Islet of Langerhans (tissue), 1 donor: ENCODE results near the gene ANK3.

ENCODE experiments used
- FAIRE-seq: peaks from one replicate; lab custom pipeline; 2011; peaks lifted over from hg19 to GRCh38; lab: Jason Lieb, UNC

ANK3 gene

DNA sequence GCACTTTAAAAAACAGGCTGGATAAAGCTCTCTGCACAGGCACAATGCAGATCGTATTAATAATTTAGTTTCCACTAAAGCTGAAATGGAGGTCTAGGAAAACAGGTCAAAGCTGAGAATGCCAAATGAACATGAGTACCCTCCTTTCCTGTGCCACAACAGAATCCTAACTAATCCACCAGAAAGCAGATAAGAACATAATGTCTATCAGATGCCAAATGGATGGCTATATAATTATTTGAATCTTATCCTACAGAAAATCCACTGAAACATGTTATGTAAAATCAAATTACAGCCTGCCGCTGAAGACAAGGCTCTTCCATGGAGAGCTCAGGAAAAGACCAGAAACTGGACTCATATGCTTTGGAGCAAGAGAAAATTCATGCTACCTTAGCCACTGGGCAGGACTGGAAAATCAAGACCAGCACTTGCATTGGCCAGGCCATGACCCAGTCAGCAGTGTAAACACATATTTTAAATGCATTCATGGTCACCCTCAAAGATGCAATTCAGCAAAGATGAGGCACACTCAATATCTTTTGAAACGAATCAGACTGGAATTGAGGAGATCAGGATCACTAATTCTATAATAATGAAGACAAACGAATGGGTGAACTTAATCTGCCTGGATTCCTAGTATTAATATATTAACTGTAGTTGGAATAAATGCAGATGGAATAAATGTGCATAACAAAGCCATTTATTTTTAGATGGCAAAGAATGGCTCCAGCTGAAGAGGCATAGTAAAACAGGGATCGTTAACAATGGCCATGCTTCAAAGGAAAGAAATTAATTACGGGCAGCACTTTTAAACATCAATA is 13.2 kb downstream of the ANK3 start:
- no peak for FAIRE-seq

DNA sequence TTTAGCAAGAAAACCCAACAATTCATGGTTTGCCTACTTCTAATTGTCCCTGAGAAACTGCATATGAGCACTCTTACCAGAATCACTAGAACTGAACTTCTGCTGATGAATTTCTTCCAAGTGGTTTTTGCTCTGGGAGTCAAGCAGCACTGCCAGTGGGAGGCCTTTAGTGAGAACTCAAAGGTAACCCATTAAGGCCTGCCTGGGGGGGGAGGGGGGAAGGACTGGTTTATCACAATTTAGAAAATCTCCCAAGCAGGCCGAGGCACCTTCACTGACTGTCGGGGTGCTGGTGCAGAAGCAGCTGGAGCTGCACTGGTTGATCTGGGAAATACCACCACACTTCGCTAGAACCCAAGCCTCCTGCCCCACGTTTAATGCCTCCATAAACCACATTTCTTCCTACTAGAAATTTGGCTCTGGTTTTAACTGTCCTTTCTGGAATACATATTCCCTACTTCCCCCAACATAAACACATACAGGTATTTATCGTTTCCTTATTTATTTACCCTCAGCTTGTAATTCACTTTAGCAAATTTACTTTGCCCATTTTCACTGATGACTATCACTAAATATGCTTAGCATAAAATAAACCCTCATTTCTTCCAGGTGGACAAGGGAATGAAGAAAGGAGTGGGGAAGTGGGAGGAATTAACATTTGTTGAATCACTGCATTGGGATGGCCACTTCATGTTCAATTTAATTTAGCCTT is 14.2 kb downstream of the ANK3 start:
- no peak for FAIRE-seq

DNA sequence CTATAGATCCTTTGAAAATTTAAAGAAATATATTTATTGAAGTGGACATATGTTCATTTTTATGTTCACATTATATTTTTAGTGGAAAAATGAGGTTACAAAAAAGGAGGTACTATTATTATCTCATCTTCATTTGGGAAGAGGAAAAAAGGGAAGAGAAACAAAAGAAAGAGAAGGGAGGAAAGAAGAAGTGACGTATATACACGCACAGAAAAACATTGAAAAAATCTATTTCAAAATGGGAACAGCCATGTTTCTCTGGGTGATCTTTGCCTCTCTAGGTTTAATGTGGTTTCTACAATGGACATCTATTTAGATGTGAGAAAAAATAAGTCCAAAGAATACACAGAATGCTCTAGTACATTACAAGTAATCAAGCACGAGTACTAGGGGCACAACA is 14.8 kb downstream of the ANK3 start:
- no peak for FAIRE-seq

DNA sequence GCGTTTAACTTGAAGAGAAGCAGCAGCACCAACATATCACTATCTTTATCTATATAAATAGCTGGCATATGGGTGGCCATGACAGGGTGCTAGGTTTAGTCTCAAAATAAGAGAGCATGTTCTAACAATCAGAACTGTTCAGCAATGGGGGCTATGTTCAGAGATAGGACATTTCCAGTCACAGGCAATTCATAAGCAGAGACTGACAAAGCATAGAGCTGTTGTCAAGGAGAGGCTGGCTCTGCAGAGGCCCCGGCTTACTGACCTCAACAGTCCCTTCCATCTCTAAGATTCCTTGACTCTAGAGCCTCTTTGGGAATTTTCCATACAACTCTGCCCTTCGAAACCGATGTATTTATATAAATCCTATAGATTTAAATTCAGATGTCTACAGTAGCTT is 17.2 kb downstream of the ANK3 start:
- FAIRE-seq: no peak

DNA sequence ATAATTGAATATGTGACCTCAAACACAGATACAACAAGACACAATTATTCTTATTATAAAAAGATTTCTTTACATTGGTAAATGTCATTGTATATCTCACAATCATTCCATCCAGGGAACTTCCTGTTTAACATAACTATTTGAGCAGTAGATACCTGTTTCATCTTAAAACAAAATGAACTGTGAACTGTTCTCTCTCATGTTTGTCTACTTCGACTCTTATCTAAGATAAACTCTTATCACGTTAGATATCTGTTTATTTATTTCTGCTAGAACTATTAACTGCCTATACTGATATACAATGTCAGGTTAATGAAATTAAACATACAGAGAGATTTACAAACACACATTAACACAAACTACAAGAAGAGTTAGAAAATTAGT is 20.1 kb downstream of the ANK3 start:
- FAIRE-seq: peak; percentile 77

DNA sequence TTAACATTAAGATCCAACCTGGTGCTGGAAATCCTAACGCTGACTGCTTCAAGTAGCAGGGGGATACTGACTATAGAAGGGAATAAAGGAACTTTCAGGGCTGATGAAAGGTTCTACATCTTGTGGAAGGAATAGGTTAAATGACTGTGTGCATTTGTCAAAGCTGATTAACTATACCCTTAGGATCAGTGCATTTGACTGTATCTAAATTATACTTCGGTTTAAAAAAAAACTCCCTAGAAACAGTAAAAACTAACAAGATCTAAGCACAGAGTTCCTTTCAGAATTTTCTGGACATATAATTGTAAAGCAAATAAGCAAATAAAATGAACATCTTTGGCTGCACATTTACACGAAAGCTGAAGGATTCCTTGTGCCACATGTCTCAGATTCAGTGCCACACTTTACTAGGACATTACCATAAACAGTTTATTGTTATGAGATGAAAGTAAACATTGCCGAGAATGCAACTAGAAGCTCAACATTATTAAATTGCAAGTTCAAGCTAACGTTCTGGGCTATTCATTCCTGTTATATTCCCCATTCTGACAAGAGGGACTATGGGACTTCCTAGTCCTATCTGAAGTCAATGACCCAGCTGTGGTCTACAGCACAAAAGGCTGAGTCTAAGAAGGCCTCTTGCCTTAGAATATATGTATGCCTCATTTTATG is 20.7 kb downstream of the ANK3 start:
- FAIRE-seq: peak; percentile 38

DNA sequence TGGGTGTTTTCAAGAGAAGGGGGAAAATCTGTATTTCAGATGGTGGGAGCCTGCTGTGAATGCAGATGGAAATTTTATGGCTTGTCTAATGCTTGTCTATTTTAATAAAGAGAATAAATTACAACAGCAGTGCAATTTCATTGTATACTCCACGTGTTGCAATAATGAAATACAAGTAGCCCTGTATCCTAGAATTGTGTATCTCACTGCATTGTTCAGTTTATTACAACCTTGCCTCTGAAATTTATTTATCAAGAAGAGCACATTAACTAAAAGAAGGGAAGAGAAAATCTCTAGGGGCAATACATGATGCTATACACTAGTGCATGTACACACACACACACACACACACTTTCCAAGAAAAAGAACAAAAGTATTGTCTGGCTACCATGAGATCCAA is 21.8 kb downstream of the ANK3 start:
- no peak for FAIRE-seq

DNA sequence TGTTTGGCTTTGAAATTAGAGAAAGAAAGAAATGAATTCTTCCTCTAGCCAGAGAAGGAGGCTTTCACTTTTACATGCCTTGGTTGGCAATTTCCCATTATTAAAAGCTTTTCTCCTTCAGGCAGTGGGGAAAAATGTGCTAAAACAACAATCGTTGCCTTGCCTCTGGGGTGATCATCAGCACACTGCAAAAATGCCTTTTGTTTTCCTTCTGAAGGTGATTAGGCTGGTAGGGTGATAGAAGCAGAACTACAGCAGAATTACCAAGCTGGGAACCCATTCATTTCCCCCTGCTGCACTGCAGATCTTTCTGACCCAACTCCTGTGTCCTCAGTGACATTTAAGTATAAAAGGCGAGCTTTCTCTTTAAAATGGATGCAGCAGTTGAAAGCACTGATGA is 22.2 kb downstream of the ANK3 start:
- no peak for FAIRE-seq

DNA sequence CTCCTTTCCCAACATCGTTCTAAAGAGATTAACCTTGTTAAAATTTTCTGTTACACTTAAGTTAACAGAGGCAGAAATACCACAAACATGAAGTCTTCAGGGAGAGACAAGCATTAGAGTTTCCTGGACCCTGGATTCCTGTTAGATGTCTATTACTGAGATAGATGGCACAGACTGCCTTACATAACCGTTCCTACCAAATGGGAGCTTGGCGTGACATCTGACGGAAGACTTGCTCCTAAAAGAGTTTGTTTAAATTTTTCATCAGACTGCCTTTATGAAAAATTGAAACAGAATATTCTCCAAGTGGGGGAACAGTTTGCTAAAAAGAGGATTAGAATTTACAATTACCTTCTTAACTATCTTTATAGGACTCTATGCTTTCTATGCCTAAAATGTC is 22.7 kb downstream of the ANK3 start:
- FAIRE-seq: peak; percentile 75

DNA sequence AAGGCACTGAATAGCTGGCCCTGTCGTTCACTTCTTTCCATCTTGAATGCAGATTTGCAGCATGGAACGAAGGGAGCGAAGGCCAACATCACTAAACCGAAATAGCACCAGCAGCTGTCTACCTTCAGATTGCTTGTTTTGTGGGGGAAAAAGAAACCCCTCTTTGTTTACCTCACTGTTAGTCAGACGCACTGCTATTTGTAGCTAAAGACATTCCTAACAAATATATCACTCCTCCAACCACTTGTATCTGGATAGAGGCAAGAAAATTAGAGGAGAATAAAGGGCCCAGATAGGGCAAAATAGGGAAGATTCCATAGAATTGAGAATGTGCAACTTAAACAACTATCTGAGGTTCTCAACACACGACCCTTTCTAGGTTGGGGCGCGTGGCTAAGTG is 26.5 kb downstream of the ANK3 start:
- no peak for FAIRE-seq

DNA sequence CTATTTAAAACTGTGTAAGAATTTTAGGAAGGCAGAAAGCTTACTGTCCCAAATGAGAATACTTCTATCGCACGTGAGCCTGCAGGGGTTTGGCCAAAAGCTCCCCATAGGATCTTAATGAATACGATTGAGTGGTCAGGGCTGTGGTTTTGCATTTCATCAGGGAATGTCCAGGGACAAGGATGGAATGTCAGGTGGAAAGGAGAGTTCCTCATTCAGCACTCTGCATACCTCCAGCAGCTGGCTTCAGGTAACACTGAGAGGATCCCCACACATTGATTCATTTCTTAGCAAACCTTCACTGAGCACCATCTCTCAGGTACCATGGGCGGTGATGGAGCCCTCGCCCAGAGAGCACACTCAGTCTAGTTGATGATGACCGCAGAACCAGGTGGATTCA is 27.2 kb downstream of the ANK3 start:
- FAIRE-seq: no peak

DNA sequence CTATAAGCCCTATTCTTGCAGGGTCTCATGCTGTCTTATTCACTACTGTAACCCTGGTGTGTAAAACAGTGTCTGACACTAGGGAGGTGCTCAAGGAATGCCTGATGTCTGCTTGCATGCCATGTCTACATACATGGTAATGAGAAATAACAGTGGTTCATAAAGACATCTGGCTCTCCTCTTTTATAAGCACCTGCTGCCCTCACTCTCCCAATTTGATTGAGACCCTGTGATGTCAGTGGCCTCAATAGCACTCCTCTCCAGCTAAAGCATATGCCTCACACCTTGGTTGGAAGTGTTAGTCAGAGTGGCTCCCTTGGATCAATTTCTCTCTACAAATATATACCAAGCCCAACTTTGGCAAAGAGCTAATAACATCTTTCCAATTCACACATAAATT is 30.6 kb downstream of the ANK3 start:
- FAIRE-seq: no peak

DNA sequence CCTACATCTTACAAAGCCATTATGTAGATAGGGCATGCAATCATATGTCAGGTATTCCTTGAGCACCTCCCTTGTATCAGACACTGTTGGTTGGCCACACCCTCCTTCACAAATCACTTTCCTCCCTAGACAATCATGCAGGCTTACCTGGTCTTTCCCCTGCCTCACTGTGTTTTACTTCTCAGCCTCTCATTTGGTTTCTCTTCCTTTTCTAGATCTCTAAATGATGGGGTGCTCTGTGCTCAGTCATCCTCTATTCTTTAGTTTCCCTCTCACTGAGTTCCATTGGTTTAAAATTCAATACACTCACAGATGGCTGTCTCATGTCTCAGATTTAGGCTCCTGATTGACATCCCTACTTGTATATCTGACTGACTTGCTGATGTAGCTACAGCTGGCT is 31.4 kb downstream of the ANK3 start:
- FAIRE-seq: no peak

DNA sequence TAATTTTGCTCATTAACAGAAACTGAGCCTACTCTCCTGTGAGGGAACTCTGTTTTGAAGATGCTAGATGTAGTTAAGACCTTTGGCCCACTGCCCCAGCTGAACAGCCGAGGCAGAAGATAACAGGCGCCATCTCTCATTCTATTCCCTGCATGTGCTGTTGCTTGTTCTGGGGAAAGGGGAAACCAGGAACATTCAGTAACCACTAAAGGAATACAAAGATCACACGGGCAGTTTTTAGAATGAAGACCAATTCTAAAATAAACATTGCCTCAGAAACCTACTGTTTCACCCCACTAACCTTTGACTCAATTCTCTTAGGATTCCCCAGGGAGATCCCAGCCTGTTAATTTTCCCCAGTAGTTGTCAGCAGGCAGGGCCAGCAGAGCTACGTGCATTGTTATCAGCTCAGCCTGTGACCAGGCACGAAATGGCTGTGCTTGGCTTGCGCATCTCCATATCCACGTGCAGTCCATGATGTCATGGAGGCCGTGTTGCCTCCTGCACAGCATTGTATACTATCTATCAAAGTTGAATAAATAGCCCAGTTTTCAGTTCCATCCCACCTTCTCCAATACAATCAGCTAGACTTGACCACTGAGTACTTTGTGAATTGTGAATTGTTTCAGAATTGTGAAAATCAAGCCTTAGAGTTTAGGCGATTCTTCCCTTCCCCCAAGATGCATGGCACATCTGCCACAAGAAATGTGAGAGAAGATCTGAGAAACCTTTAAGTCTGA is 36.0 kb downstream of the ANK3 start:
- FAIRE-seq: no peak

DNA sequence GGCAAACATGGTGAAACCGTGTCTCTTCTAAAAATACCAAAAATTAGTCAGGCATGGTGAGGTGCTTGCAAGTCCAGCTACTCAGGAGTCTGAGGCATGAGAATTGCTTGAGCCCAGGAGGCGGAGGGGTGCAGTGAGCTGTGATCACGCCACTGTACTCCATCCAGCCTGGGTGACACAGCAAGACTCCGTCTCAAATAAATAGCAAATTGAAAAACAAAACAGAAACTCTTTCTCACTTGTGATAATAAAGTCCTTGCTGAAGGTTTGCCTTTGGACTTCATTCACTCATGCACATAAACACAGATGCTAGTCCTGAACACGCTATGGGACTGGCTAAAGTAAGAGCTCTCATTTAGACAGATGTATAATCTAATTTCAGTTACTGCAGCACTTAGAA is 37.6 kb downstream of the ANK3 start:
- FAIRE-seq: no peak

DNA sequence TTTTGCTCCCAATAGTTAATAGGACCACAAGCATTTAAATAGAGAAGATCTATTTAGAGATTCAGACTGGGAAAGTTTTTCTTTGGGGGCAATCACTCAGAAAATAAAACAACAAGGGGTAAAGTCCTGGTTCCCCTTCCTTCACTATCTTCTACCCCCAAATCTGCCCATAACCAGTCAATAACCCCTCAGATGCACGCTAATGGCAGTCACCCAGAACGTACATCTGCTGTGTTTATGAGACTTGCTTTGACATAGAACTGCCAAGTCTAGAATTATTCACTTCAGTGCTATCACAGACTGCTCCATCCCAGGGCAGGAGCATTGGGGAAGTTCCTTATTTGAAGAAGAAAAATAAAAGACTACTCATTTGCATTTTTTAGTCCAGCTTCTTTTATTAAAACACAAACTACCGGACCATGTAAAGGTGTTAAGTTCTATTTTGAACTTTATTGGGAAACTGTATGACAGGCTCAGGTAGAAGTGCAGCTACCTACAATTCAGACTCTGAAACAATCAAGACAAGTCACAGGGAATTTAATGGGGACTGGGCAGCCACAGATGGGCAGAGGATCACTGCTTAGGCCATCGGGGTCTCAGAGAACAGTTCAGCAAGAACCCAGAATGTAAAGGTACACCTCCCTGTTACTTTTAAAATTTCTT is 38.4 kb downstream of the ANK3 start:
- FAIRE-seq: no peak

DNA sequence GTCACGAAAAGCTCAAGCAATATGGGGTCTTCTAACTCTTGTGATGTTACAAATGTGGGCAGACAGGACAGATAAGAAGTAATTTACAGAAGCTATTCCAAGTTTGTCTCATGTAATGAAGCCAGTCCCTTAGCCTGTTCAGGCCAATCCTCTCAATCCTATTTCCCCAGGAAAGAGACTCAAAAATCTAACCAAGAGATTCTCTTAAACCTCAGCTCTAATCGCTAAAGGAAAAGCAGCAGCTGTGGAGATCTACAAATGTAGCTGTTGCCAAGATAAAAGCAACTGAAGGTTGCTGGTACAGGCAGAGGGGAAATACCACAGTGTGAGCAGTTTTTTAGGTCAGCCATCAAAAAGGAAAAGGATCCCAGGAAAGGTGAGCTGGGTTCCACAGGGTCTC is 39.3 kb downstream of the ANK3 start:
- no peak for FAIRE-seq

DNA sequence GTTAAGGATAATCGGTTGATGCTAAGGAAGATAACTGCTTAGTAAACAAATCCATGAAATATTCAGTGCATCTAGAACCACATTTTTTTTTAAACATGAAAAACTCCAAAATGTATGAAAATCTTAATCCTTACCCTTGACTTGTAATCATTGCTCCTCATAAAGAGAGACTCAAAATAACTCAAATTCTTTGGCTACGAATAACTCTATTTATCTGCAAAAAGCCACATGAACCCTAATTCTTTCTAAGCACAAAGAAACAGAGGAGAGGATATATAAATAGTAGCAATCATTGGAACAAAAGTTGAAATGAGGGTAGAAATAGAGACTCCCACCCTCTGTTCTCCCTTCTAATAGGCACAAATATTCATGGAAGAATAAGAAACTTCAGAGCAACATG is 40.2 kb downstream of the ANK3 start:
- no peak for FAIRE-seq

DNA sequence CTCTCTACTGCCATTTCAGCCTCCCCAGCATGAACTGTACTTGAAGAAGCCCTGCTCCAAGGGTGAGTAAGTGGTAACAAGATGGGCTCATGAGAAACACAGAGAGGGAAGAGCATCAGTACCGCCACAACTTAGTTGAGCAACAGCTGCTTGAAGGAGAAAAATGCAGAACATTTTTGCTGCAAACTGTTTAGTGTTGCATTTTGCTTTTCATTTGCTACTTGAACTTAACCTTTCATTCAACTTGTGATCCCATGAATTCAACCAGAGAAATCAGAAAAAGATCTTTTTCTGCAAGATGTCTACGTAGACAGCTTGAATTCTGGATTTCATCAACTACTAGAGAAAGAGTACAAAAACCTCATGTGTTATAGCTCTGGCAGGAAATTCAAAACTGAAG is 40.7 kb downstream of the ANK3 start:
- FAIRE-seq: no peak

DNA sequence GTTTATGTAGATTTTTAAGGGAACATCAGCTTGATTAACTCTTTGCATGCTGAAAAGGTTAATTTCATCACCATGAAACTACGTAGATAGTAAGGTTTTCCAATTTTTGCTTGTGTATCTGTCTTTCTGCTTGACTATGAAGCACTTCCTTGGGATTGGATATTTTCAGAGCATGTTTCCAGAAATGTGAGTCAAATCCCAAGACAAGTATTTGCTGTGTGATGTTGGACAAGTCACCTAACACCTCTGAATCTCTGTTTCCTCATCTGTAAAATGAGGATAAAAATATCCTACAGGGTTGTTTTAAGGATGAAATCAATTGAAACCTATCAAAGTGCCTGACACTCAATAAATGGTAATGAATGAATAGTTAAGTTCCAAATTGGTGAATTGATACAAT is 42.4 kb downstream of the ANK3 start:
- FAIRE-seq: no peak

DNA sequence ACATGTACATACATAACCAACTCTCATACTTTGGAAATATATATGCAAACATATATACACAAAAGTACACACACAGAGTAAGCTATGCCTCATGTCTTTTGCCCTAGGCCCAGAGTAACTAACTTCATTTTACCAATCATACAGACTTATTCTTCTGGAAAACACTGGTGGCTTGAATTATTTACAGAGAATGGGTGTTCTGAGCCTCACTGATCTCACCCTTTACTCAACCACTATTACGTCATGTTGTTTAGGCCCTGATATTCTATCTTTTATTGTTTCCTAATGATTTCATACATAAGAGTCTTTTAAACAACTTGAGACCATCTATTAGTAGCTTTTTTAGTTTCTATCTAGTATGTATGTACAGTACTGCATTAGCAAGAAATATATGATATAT is 43.0 kb downstream of the ANK3 start:
- no peak for FAIRE-seq

DNA sequence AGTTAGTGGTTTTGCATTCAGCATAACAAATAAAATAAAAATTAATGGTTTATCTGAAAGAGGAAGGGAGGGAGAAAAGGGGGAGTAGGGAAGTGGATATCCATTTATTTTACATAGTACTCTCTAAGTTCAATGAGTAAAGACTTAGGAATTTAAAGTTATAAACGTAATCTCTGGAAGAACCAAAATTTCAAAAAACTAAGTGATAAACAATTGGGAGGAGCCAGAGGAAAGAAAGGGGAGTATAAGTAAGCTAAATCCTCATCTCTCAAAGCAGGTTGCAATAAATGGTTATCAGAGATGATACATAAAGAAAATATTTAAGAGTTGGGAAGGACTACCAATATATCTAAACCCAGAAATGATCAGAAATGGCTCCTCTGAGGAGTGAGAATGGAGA is 46.4 kb downstream of the ANK3 start:
- no peak for FAIRE-seq
